CD4-positive, alpha-beta T cell treated with Interleukin-4 for 4 hours (primary cell): Measurements from ENCODE around the gene SOS1.
"Not testable (repeated sequence)": the region's sequence is repeated elsewhere in the genome, so short reads cannot be mapped to it uniquely, and the experiment has no call there.

Source experiments
- DNase-seq: peaks from one replicate; pipeline ENCODE4 v3.0.0-alpha.2; 2020

SOS1 gene

GRCh38 chr2:39138187-39138836 lies 17.5 kb upstream of the SOS1 start:
- not testable (repeated sequence) for DNase-seq

GRCh38 chr2:39136799-39137198 lies 15.9 kb upstream of the SOS1 start:
- peak; percentile 31 for DNase-seq

GRCh38 chr2:39135690-39136259 lies 14.9 kb upstream of the SOS1 start:
- DNase-seq: no peak

- DNase-seq: no peak
Measured at GRCh38 chr2:39133215-39133851, 12.5 kb upstream of the SOS1 start.

- peak; percentile 89 for DNase-seq
Measured at GRCh38 chr2:39128919-39129391, 8.1 kb upstream of the SOS1 start.

- DNase-seq: peak; percentile 87
Measured at GRCh38 chr2:39127973-39128372, 7.1 kb upstream of the SOS1 start.

- DNase-seq: peak; percentile 36
Measured at GRCh38 chr2:39124746-39125057, 3.9 kb upstream of the SOS1 start.

GRCh38 chr2:39124000-39124745 lies 3.3 kb upstream of the SOS1 start:
- DNase-seq: peak; percentile 96

- no peak for DNase-seq
Measured at GRCh38 chr2:39123436-39123999, 2.7 kb upstream of the SOS1 start.

- DNase-seq: no peak
Measured at GRCh38 chr2:39121523-39122063, 742 bp upstream of the SOS1 start.

- DNase-seq: no peak
Measured at GRCh38 chr2:39120521-39120770, 405 bp downstream of the SOS1 start.

- DNase-seq: peak; percentile 60
Measured at GRCh38 chr2:39119732-39120520, 925 bp downstream of the SOS1 start.

- peak; percentile 39 for DNase-seq
Measured at GRCh38 chr2:39118786-39119499, 1.9 kb downstream of the SOS1 start.

- DNase-seq: no peak
Measured at GRCh38 chr2:39115556-39115955, 5.3 kb downstream of the SOS1 start.

- DNase-seq: no peak
Measured at GRCh38 chr2:39114771-39115170, 6.1 kb downstream of the SOS1 start.

GRCh38 chr2:39109537-39109936 lies 11.3 kb downstream of the SOS1 start:
- no peak for DNase-seq

- DNase-seq: no peak
Measured at GRCh38 chr2:39108377-39108776, 12.5 kb downstream of the SOS1 start.

GRCh38 chr2:39107724-39108273 lies 13.1 kb downstream of the SOS1 start:
- no peak for DNase-seq

GRCh38 chr2:39107156-39107555 lies 13.7 kb downstream of the SOS1 start:
- DNase-seq: no peak

- DNase-seq: peak; percentile 62
Measured at GRCh38 chr2:39099870-39100728, 20.8 kb downstream of the SOS1 start.
